Measurements from ENCODE around the gene SDE2. TPM values are rescaled to one million over a fixed set of nuclear protein-coding genes. Genes with fewer than 3 reads are reported as not detected.

SDE2 gene
- total and polyA plus RNA-seq, 2 of the 8 experiments (the other 6 are each of a cell fraction or from before 2014, with no cell fraction given): 8.5 to 16.7 TPM

DNA sequence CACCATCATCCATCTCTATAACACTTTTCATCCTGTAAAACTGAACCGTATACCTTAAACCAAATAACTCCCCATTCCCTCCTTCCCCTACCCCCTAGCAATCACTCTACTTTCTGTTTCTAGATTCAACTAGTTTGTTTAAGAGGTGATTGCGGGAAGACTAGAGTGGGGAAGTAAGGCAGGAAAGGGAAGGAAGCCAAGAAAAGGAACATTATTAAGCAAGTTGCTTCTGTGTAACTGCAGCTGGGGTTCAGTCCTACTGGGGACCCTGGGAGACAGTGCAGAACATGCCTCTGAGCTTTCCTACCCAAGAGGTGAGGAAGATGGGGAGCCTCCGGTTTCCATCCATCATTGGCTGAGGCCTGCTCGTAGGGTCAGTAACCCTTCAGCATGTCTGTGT, 34.4 kb upstream of the SDE2 start:
- WGBS, 2 experiments (ENCODE audit: extremely low coverage in 1 of 2, insufficient coverage in 1 of 2, insufficient read length in 1 of 2, insufficient replicate concordance in 2 of 2, low coverage in 1 of 2, low lambda C conversion rate in 2 of 2, missing lambda C conversion rate in 1 of 2): 90 to 97% methylated on average over 1 to 4 of the region's 4 CpGs
- Histone ChIP-seq H2BK5ac (ENCODE audit: low read depth, low read length) (no peak overlapping the region), H3K4ac (replicated peaks; ENCODE audit: insufficient read length, low read depth, low read length) (no peak overlapping the region), H2BK120ac (replicated peaks; ENCODE audit: low read depth, low read length) (no peak overlapping the region), H3K9ac (replicated peaks in 1 of 4; ENCODE audit: extremely low read depth in 1 of 4, low read depth in 3 of 4, low read length in 3 of 4) (no peak overlapping the region), H4K8ac (ENCODE audit: extremely low read depth, insufficient read depth, low read length) (no peak overlapping the region), H2BK20ac (ENCODE audit: low read length) (no peak overlapping the region), H3K27me3 (replicated peaks in 1 of 4; ENCODE audit: control insufficient read depth in 3 of 4, extremely low read depth in 1 of 4, insufficient read depth in 3 of 4, low read length in 3 of 4) (no peaks in the 10 kb centered on the region), H2BK12ac (ENCODE audit: low read depth, low read length) (no peak overlapping the region), H4K91ac (replicated peaks; ENCODE audit: insufficient read length, low read length) (no peak overlapping the region), H3K56ac (replicated peaks; ENCODE audit: insufficient read length, low read depth, low read length) (no peak overlapping the region), H3K18ac (ENCODE audit: extremely low read depth, low read length) (no peak overlapping the region), H3K23ac (ENCODE audit: insufficient read length) (no peak overlapping the region), H2BK15ac (ENCODE audit: low read length) (no peak overlapping the region), H3K4me1 (replicated peaks in 1 of 4; ENCODE audit: control insufficient read depth in 3 of 4, insufficient read depth in 4 of 4, low read length in 3 of 4) (no peaks in the 10 kb centered on the region), H3K4me2 (ENCODE audit: insufficient read depth in 1 of 2, low read depth in 2 of 2, low read length in 2 of 2) (no peak overlapping the region), H3K4me3 (ENCODE audit: extremely low read depth in 1 of 4, insufficient read depth in 2 of 4, low read depth in 3 of 4, low read length in 4 of 4) (no peak overlapping the region), H3K27ac (ENCODE audit: low read depth, low read length) (no peak overlapping the region), H3K23me2 (ENCODE audit: low read depth, low read length) (no peaks in the 10 kb centered on the region), H2AFZ (ENCODE audit: low read length) (peak overlapping the region; percentile 70; the same call in 1 of the 2 replicates), H3K9me3 (ENCODE audit: insufficient read depth in 2 of 2, low read depth in 1 of 2, low read length in 1 of 2) (no peaks in the 10 kb centered on the region), H3K79me2 (ENCODE audit: control insufficient read depth in 1 of 2, insufficient read depth in 2 of 2, low read length in 2 of 2) (no peaks in the 10 kb centered on the region), H4K5ac (ENCODE audit: insufficient read length, low read depth, low read length) (no peak overlapping the region), H3K79me1 (ENCODE audit: low read depth, low read length) (no peaks in the 10 kb centered on the region), H4K20me1 (replicated peaks in 1 of 2; ENCODE audit: control insufficient read depth in 1 of 2, insufficient read depth in 2 of 2, low read length in 2 of 2) (no peaks in the 10 kb centered on the region), H2AK5ac (ENCODE audit: low read depth, low read length) (no peak overlapping the region), H3K36me3 (ENCODE audit: control insufficient read depth in 2 of 4, insufficient read depth in 4 of 4, low read length in 3 of 4) (no peaks in the 10 kb centered on the region), H3K14ac (ENCODE audit: insufficient read length) (no peak overlapping the region)
- no peak for TF ChIP-seq E2F6 (IDR thresholded peaks at IDR 0.05)
- TF ChIP-seq TEAD4 (IDR thresholded peaks at IDR 0.05; ENCODE audit: low read depth, low read length): no peak
- no peak for TF ChIP-seq TAF1 (IDR thresholded peaks at IDR 0.05; ENCODE audit: low read depth, low read length)
- TF ChIP-seq TBP (IDR thresholded peaks at IDR 0.05; ENCODE audit: low read depth, low read length): no peak
- no peak for TF ChIP-seq MAFK (IDR thresholded peaks at IDR 0.05; ENCODE audit: low read depth, low read length)
- no peak for TF ChIP-seq PHF8 (conservative IDR thresholded peaks at IDR 0.05; ENCODE audit: low read depth, low read length)
- no peak for TF ChIP-seq BRCA1 (IDR thresholded peaks at IDR 0.05; ENCODE audit: low read depth, low read length)
- no peak for TF ChIP-seq EP300 (IDR thresholded peaks at IDR 0.05; ENCODE audit: borderline replicate concordance in 1 of 2, low read depth in 2 of 2, low read length in 2 of 2)
- TF ChIP-seq EGR1 (IDR thresholded peaks at IDR 0.05; ENCODE audit: borderline replicate concordance, low read depth, low read length): no peak
- TF ChIP-seq SIN3A (conservative IDR thresholded peaks at IDR 0.05 in 1 of 2, IDR thresholded peaks at IDR 0.05 in 1 of 2; ENCODE audit: low read depth in 1 of 2, low read length in 2 of 2): no peak
- no peak for TF ChIP-seq FOSL1 (IDR thresholded peaks at IDR 0.05; ENCODE audit: insufficient read depth, low read depth, low read length)
- TF ChIP-seq ATF3 (IDR thresholded peaks at IDR 0.05; ENCODE audit: insufficient read depth, low read depth, low read length): no peak
- no peak for FAIRE-seq
- ChIA-PET CTCF (ENCODE audit: partially characterized antibody) (interaction anchor here (1.3 to 1.4 kb wide), 2 partner anchors 9 to 31 kb away, joined by 4 read pairs; no protein-coding TSS in a partner anchor), POLR2A (ENCODE audit: partially characterized antibody) (interaction anchor here (1.7 kb wide), 1 partner anchor 34 kb away, joined by 4 read pairs; no protein-coding TSS in a partner anchor)
- no peak for DNase-seq (ENCODE audit: low read depth in 1 of 2, low spot score in 2 of 2)

Measured in H1 (cell line).